ENCODE measurements around the gene DISP3. TPM values are rescaled to one million over a fixed set of nuclear protein-coding genes. Genes with fewer than 3 reads are reported as not detected.

DISP3 gene
- total and polyA plus RNA-seq, 2 of the 13 experiments (the other 11 are each of a cell fraction or from before 2014, with no cell fraction given) = 0.08 to 0.13 TPM

- TF ChIP-seq RELA (CRISPR knock-in tag; IDR thresholded peaks at IDR 0.05) (0 out of 2 replicates have a peak, but pooled peaks have one; percentile 78), ZBTB8A (CRISPR knock-in tag; IDR thresholded peaks at IDR 0.05; ENCODE audit: borderline replicate concordance, low read depth) (no peak), SALL1 (CRISPR knock-in tag; IDR thresholded peaks at IDR 0.05) (peak; percentile 98), ZBTB46 (CRISPR knock-in tag; IDR thresholded peaks at IDR 0.05; ENCODE audit: borderline replicate concordance) (no peak), IKZF5 (CRISPR knock-in tag; IDR thresholded peaks at IDR 0.05) (peak; percentile 87; the same call in 1 of the 2 replicates), E2F1 (CRISPR knock-in tag; IDR thresholded peaks at IDR 0.05) (peak; percentile 80), CSRNP1 (CRISPR knock-in tag; IDR thresholded peaks at IDR 0.05) (peak; percentile 76; the same call in 1 of the 2 replicates), ZKSCAN5 (CRISPR knock-in tag; IDR thresholded peaks at IDR 0.05) (peak; percentile 74; the same call in 1 of the 2 replicates), EZH2 (conservative IDR thresholded peaks at IDR 0.05; ENCODE audit: low read depth, low read length) (no peak), BCL6 (CRISPR knock-in tag; IDR thresholded peaks at IDR 0.05) (peak; percentile 68; the same call in 1 of the 2 replicates), TMF1 (CRISPR knock-in tag; IDR thresholded peaks at IDR 0.05; ENCODE audit: low read depth) (peak; percentile 79; the same call in 1 of the 2 replicates), ZNF407 (CRISPR knock-in tag; IDR thresholded peaks at IDR 0.05; ENCODE audit: not compliant biosample characterization) (no peak), TBX3 (IDR thresholded peaks at IDR 0.05; ENCODE audit: borderline replicate concordance) (no peak)
Observed at GRCh38 chr1:11550664-11551283, 71.8 kb downstream of the DISP3 start (continued).

Data from HepG2 (cell line).